Measurements from ENCODE around the gene AQP1. TPM values are rescaled to one million over a fixed set of nuclear protein-coding genes. Genes with fewer than 3 reads are reported as not detected.

AQP1 gene
- total RNA-seq, 1 donor from 2014 or later, result 6.0 TPM

GRCh38 chr7:30956704-30957103 is 45.1 kb downstream of the AQP1 start:
- Mint-ChIP-seq H3K36me3 (no peaks in the 10 kb centered on the region), H3K9me3 (no peaks in the 10 kb centered on the region), H3K27ac (no peak overlapping the region), H3K27me3 (peaks cover 5% of the 10 kb centered on the region), H3K4me3 (no peak overlapping the region), H3K4me1 (ENCODE audit: unreplicated experiment) (no peaks in the 10 kb centered on the region)
- TF ChIP-seq CTCF (conservative IDR thresholded peaks at IDR 0.05), result no peak
- no peak for DNase-seq (ENCODE audit: extremely low spot score, unreplicated experiment)

GRCh38 chr7:30963842-30964241 is 52.2 kb downstream of the AQP1 start, which contains the start of gene GHRHR:
Gene GHRHR, plus strand, starts transcription at chr7:30963953. Its CDS starts 116 bp downstream, at chr7:30964069.
- DNase-seq (ENCODE audit: extremely low spot score, unreplicated experiment), result no peak
- Mint-ChIP-seq H3K36me3 (no peaks in the 10 kb centered on the region), H3K27me3 (peaks cover 36% of the 10 kb centered on the region), H3K9me3 (no peaks in the 10 kb centered on the region), H3K4me3 (no peak within 1 kb of the TSS), H3K27ac (no peak within 1 kb of the TSS), H3K4me1 (ENCODE audit: unreplicated experiment) (no peaks in the 10 kb centered on the region)
- TF ChIP-seq CTCF (conservative IDR thresholded peaks at IDR 0.05), result no peak

GRCh38 chr7:30965372-30965771 is 53.7 kb downstream of the AQP1 start:
- no peaks in the 10 kb centered on the region for H3K9me3 Mint-ChIP-seq
- H3K4me1 Mint-ChIP-seq (ENCODE audit: unreplicated experiment), result no peaks in the 10 kb centered on the region
- no peak overlapping the region for H3K4me3 Mint-ChIP-seq
- H3K36me3 Mint-ChIP-seq, result no peaks in the 10 kb centered on the region
- no peak overlapping the region for H3K27ac Mint-ChIP-seq
- no peak for DNase-seq (ENCODE audit: extremely low spot score, unreplicated experiment)
- H3K27me3 Mint-ChIP-seq, result peaks cover 36% of the 10 kb centered on the region
- no peak for TF ChIP-seq CTCF (conservative IDR thresholded peaks at IDR 0.05)

- Mint-ChIP-seq H3K4me1 (ENCODE audit: unreplicated experiment) (no peaks in the 10 kb centered on the region), H3K4me3 (no peak overlapping the region), H3K27ac (no peak overlapping the region), H3K9me3 (no peaks in the 10 kb centered on the region), H3K36me3 (no peaks in the 10 kb centered on the region), H3K27me3 (peaks cover 39% of the 10 kb centered on the region)
- DNase-seq (ENCODE audit: extremely low spot score, unreplicated experiment), result no peak
- no peak for TF ChIP-seq CTCF (conservative IDR thresholded peaks at IDR 0.05)
Measured at GRCh38 chr7:30965883-30966282, 54.2 kb downstream of the AQP1 start.

GRCh38 chr7:30968294-30968693 is 56.6 kb downstream of the AQP1 start:
- Mint-ChIP-seq H3K4me3 (no peak overlapping the region), H3K27me3 (peaks cover 58% of the 10 kb centered on the region), H3K36me3 (no peaks in the 10 kb centered on the region), H3K27ac (no peak overlapping the region), H3K4me1 (ENCODE audit: unreplicated experiment) (no peaks in the 10 kb centered on the region), H3K9me3 (no peaks in the 10 kb centered on the region)
- no peak for DNase-seq (ENCODE audit: extremely low spot score, unreplicated experiment)
- no peak for TF ChIP-seq CTCF (conservative IDR thresholded peaks at IDR 0.05)

Measured in type B pancreatic cell (in vitro differentiated cells).